Activated CD4-positive, alpha-beta T cell treated with anti-CD3 and anti-CD28 coated beads for 36 hours (primary cell): ENCODE results near the gene ACRBP. TPM values are rescaled to one million over a fixed set of nuclear protein-coding genes. Genes with fewer than 3 reads are reported as not detected.

Experiments used
- ATAC-seq: fragments of 200-7000 bp; cut with Tn5 transposase; one replicate; pipeline ENCODE4 v1.10.0; 2021; ENCODE audit warnings: mild to moderate bottlenecking, moderate library complexity
- CTCF ChIA-PET: fragments of 350-600 bp; sonication (Branson Sonifier 250); formaldehyde crosslinking; loops from one replicate; lab custom pipeline; 2021; ENCODE audit warnings: antibody characterized with exemption; lab: Charles Lee
- POLR2A ChIA-PET: fragments of 350-600 bp; sonication (Branson Sonifier 250); formaldehyde crosslinking; loops from one replicate; lab custom pipeline; 2021; ENCODE audit warnings: antibody characterized with exemption, inconsistent platforms; lab: Charles Lee
- DNase-seq: peaks from one replicate; pipeline ENCODE4 v3.0.0-alpha.2; 2020
- H3K27ac Mint-ChIP-seq: one replicate; pipeline ENCODE4 v1.8.0; 2021; ENCODE audit warnings: mixed read lengths
- H3K27me3 Mint-ChIP-seq: one replicate; pipeline ENCODE4 v1.8.0; 2021; ENCODE audit warnings: mixed read lengths
- H3K36me3 Mint-ChIP-seq: one replicate; pipeline ENCODE4 v1.8.0; 2021; ENCODE audit warnings: low read depth, mixed read lengths
- H3K4me1 Mint-ChIP-seq: one replicate; pipeline ENCODE4 v1.8.0; 2021; ENCODE audit warnings: mixed read lengths
- H3K4me3 Mint-ChIP-seq: one replicate; pipeline ENCODE4 v1.8.0; 2021; ENCODE audit warnings: mild to moderate bottlenecking, moderate library complexity, mixed read lengths
- H3K9me3 Mint-ChIP-seq: one replicate; pipeline ENCODE4 v1.8.0; 2021; ENCODE audit warnings: low read depth, mixed read lengths
- intact Hi-C, 2 experiments: fragments of 100-400 bp; cut with DNase I in 1 of 2; cut with micrococcal nuclease in 1 of 2; formaldehyde crosslinking; loops; one replicate each; pipeline versions ENCODE4 v1.14.2 to v1.15.1; 2022 to 2024; cut with DNase I, micrococcal nuclease
- total RNA-seq, 2 experiments: library from RNA; stranded (reverse); gene quantifications; one replicate each; pipeline ENCODE4 v1.2.3, GENCODE V29; 2021

ACRBP gene
- total RNA-seq, 2 experiments from 2014 or later: 1.7 to 3.3 TPM

DNA sequence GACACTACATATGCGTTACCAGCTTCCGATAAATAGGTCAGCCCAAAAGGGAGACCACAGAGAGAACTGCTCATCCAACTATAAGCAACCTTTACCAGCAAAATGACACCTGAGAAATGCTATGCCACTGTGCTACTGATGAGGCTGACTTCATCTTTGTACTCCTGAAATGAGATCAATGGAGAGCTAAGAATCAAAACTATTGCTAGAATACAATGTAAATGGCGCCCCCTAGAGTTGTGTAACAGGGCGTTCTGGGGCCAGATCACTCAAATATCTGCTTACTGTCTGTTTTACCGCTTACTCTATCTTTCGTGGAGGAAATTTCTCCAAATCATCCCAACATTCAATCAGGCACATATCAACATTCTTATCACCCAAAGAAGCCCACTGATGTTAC, 37.4 kb upstream of the ACRBP start:
- Mint-ChIP-seq H3K9me3 (no peaks in the 10 kb centered on the region), H3K27me3 (no peaks in the 10 kb centered on the region), H3K27ac (peak overlapping the region; percentile 82), H3K4me1 (peaks cover 46% of the 10 kb centered on the region), H3K4me3 (no peak overlapping the region), H3K36me3 (peaks cover 52% of the 10 kb centered on the region)
- intact Hi-C loops: loop anchor here (1.0 to 5.0 kb wide), 6 partner anchors 21 to 141 kb away; partner anchors contain the start of genes CHD4 (in 1 of the 2), ING4 (in 1 of the 2) and NOP2 (in 1 of the 2)
- peak; percentile 12 for ATAC-seq
- ChIA-PET POLR2A (interaction anchor here (0.6 to 1.0 kb wide), 4 partner anchors 39 to 189 kb away, joined by 3 to 5 read pairs (median 4); partner anchors contain the start of genes COPS7A, NOP2 and SPSB2), CTCF (interaction anchor here (0.6 to 2.3 kb wide), 41 partner anchors 9 to 320 kb away, joined by 3 to 20 read pairs (median 4); partner anchors contain the start of genes COPS7A, GPR162, MLF2 and TPI1)
- DNase-seq: peak; percentile 75

DNA sequence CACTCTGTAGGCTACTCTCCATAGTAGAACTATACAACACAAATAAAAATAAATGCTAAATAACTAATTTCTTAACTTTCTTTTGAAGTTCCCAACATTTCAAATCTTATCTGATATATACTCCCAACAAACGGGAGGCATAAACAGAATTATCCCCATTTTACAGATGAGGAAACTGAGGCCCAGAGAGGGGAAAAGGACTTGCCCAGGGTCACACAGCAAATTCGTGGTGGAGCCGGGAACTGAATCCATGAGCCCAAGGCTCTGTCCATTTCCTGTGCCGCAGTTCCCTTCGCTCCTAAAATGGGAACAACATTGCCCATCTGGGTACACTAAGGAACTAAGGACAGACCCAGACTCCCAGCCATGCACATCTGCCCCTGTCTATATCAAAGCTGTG, 29.7 kb upstream of the ACRBP start:
- Mint-ChIP-seq H3K9me3 (no peaks in the 10 kb centered on the region), H3K27ac (no peak overlapping the region), H3K4me3 (no peak overlapping the region), H3K4me1 (peaks cover 4% of the 10 kb centered on the region), H3K36me3 (peaks cover 67% of the 10 kb centered on the region), H3K27me3 (no peaks in the 10 kb centered on the region)
- CTCF ChIA-PET: no interaction called here
- intact Hi-C loops: no loop called here
- DNase-seq (no peak), ATAC-seq (no peak)
- POLR2A ChIA-PET: no interaction called here

DNA sequence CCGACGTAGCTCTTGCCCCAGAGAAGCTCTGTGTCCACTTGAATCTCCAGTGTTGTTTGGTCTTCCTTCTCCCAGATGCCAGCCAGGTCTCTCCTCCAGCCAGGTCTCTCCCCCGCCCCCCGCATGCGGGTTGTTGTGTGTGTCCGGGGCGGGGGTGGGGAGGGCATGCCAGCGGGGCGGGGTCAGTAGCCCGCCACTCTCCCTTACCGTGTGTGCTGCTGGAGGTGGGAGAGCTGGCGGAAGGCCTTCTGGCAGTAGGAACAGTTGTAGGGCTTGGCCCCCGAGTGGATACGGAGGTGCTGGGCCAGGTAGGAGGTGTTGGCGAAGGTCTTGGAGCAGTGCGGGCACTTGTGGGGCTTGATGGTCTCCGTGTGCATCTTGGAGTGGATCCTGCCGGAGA, 24.9 kb upstream of the ACRBP start:
- Mint-ChIP-seq H3K27me3 (no peaks in the 10 kb centered on the region), H3K4me3 (no peak overlapping the region), H3K27ac (no peak overlapping the region), H3K9me3 (no peaks in the 10 kb centered on the region), H3K36me3 (peaks cover 68% of the 10 kb centered on the region), H3K4me1 (no peaks in the 10 kb centered on the region)
- DNase-seq (no peak), ATAC-seq (no peak)
- intact Hi-C loops: no loop called here
- CTCF ChIA-PET: interaction anchor here (3.7 kb wide), 1 partner anchor 12 kb away, joined by 16 read pairs; no protein-coding TSS in a partner anchor
- POLR2A ChIA-PET: no interaction called here

DNA sequence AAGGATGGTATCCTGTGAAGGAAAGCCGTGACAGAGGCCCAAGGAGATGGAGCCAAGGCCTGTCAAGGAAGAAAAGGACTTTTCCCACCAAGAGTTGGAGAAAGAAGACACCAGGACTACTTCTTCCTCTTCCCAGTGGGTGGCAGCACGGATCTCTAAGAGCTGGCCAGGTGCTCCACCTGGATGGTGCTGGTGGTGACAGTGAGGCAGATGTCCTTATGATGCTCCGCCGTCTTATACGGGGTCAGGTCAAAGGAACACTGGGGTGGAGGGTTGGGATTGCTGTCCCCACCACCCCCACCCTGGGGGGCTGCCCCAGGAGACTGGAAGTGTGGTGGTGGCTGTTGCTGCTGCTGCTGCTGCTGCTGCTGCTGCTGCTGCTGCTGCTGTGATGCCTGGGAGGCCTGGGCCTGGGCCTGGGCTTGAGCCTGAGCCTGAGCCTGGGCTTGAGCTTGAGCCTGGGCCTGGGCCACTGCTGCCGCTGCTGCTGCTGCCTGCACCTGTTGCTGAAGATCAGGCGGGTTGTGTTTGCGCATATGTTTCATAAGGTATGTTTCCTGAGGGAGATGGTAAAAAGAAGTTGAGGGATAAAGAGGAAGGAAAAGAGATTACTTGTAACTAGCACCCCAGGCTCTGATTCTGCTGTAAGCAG, 20.5 kb upstream of the ACRBP start:
- DNase-seq: no peak
- Mint-ChIP-seq H3K27ac (no peak overlapping the region), H3K27me3 (no peaks in the 10 kb centered on the region), H3K4me3 (no peak overlapping the region), H3K36me3 (peaks cover 60% of the 10 kb centered on the region), H3K9me3 (peaks cover 2% of the 10 kb centered on the region), H3K4me1 (peaks cover 13% of the 10 kb centered on the region)
- ATAC-seq: no peak
- CTCF ChIA-PET: interaction anchor here (0.6 to 1.8 kb wide), 2 partner anchors 14 to 448 kb away, joined by 3 to 5 read pairs; no protein-coding TSS in a partner anchor
- intact Hi-C loops: no loop called here
- POLR2A ChIA-PET: interaction anchor here (0.6 to 0.7 kb wide), 2 partner anchors 42 to 115 kb away, joined by 4 read pairs; no protein-coding TSS in a partner anchor

DNA sequence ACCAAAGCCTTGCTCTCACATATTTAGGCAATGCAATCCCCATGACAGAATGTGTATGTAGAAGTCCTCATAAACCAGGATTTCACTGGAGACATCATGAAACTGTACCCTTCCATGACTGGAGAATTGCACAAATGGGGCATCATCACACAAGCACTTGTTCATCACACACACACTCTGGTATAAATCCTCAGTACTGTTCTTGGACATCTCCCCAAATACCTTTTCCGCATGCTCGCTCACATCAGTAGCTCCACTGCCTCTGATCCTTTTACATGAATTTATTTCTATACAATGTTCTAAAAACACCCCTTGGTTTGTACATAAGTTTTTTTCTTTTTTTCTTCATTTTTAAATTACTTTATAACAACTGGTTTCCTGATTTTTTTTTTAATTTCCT, 19.0 kb upstream of the ACRBP start:
- Mint-ChIP-seq H3K27ac (no peak overlapping the region), H3K4me3 (no peak overlapping the region), H3K4me1 (peaks cover 21% of the 10 kb centered on the region), H3K9me3 (peaks cover 2% of the 10 kb centered on the region), H3K27me3 (no peaks in the 10 kb centered on the region), H3K36me3 (peaks cover 46% of the 10 kb centered on the region)
- ATAC-seq: no peak
- intact Hi-C loops: no loop called here
- ChIA-PET CTCF (interaction anchor here (0.7 to 1.8 kb wide), 4 partner anchors 8 to 203 kb away, joined by 4 to 5 read pairs (median 4); partner anchors contain the start of gene ZNF384), POLR2A (interaction anchor here (0.5 kb wide), 1 partner anchor 53 kb away, joined by 8 read pairs; no protein-coding TSS in a partner anchor)
- DNase-seq: no peak

DNA sequence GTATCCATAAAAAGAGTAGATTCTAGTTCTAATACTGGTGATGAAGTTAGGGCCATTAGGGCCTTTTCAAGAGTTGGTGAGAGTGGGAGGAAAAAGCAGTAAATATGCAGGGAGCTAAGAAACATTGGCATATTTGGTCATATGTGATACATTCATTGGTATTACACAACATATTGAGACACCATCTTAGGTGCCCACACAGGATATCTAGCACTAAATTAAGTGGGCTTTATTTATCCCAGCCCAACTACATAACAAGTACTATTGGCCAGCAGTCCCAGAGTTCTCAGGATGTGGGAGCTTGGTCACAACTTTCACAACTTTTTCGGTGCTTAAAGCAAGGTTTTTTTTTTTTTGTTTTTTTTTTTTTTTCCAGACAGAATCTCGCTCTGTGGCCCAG, 17.7 kb upstream of the ACRBP start:
- peaks cover 2% of the 10 kb centered on the region for H3K9me3 Mint-ChIP-seq
- no peak for ATAC-seq
- POLR2A ChIA-PET: interaction anchor here (0.9 kb wide), 1 partner anchor 59 kb away, joined by 5 read pairs; the partner anchor contains the start of gene COPS7A
- peaks cover 38% of the 10 kb centered on the region for H3K36me3 Mint-ChIP-seq
- no peak for DNase-seq
- H3K4me3 Mint-ChIP-seq: no peak overlapping the region
- no peaks in the 10 kb centered on the region for H3K27me3 Mint-ChIP-seq
- no peak overlapping the region for H3K27ac Mint-ChIP-seq
- CTCF ChIA-PET: interaction anchor here (0.6 to 2.8 kb wide), 9 partner anchors 19 to 188 kb away, joined by 3 to 15 read pairs (median 4); partner anchors contain the start of genes USP5 and ZNF384
- intact Hi-C loops: no loop called here
- peaks cover 21% of the 10 kb centered on the region for H3K4me1 Mint-ChIP-seq

DNA sequence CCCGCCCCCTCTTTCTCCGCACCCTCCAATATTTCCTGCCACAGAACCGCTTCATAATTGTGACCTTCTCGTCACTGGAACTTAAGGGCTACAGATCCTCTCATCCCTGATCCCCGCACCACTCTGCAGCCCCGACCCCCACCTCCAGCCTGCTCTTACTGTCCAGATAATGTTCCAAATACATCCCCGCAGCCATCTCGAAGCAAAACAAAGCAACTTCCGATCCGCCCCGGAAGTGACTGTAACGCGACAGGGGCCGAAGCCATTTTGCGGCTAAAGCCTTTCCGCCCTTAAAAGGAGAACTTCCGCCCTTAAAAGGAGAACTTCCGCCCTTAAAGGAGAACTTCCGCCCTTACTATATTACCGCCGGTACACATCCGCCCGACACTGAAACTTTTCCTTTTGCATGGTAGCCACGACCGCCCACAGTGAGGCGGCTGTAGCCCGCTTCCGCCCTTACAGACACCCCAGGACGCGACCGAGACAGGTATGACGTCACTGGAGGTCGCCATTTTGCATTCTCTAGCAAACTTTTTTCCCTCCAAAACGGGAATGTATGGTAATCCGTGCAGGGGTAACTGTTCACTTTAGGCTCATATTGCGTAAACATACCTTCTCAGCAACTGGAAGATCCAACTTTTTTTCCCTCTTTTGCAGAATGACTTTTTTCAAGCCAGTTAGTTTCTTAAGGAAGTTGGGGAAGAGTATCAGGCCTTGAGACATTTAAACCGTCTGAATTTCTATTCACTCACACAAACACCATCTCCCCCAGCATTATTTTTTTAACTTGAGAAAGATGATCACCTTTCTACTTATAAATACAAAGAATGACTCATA, 15.9 kb upstream of the ACRBP start, which contains the start of gene ING4:
TSS of gene ING4 (minus strand) at position 214 of the 837 bp plus-strand sequence. CDS start at position 196, 18 bp downstream.
- peak within 1 kb of the TSS; percentile 84 for H3K4me3 Mint-ChIP-seq
- peak; percentile 98 for DNase-seq
- ChIA-PET POLR2A (interaction anchor here (0.6 to 0.9 kb wide), 2 partner anchors 12 to 26 kb away, joined by 3 read pairs; no protein-coding TSS in a partner anchor), CTCF (interaction anchor here (0.7 to 2.8 kb wide), 8 partner anchors 21 to 210 kb away, joined by 3 to 15 read pairs (median 4); partner anchors contain the start of genes SPSB2, USP5 and ZNF384)
- peak within 1 kb of the TSS; percentile 91 for H3K27ac Mint-ChIP-seq
- H3K27me3 Mint-ChIP-seq: no peaks in the 10 kb centered on the region
- peaks cover 24% of the 10 kb centered on the region for H3K4me1 Mint-ChIP-seq
- intact Hi-C loops: loop anchor here (1.0 to 2.0 kb wide), 15 partner anchors 21 to 1363 kb away; partner anchors contain the start of genes COPS7A (in 2 of the 2), USP5 (in 2 of the 2), ZNF384 (in 2 of the 2) and CHD4 (in 1 of the 2)
- ATAC-seq: peak; percentile 98
- H3K9me3 Mint-ChIP-seq: peaks cover 2% of the 10 kb centered on the region
- peaks cover 27% of the 10 kb centered on the region for H3K36me3 Mint-ChIP-seq

DNA sequence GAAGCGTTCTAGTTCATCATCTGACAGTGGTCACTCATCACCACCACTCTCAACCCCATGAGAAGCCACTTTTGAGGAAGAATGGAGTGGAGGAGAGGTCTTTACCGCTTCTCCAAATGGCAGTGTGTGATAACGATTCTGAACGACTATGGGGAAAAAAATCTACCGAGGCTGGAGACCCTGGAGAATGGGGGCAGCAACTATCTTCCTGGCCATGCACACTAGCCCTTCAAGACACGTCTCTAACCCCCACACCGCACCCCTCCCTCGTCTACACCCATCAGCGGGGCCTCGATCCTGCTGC, 15.3 kb upstream of the ACRBP start:
- DNase-seq (no peak), ATAC-seq (peak; percentile 57)
- peak overlapping the region; percentile 84 for H3K4me3 Mint-ChIP-seq
- peak overlapping the region; percentile 91 for H3K27ac Mint-ChIP-seq
- peaks cover 24% of the 10 kb centered on the region for H3K4me1 Mint-ChIP-seq
- intact Hi-C loops: loop anchor here (2.0 kb wide), 4 partner anchors 46 to 526 kb away; partner anchors contain the start of genes COPS7A (in 1 of the 2), IFFO1 (in 1 of the 2) and PEX5 (in 1 of the 2)
- peaks cover 21% of the 10 kb centered on the region for H3K36me3 Mint-ChIP-seq
- POLR2A ChIA-PET: no interaction called here
- H3K27me3 Mint-ChIP-seq: no peaks in the 10 kb centered on the region
- CTCF ChIA-PET: interaction anchor here (1.3 kb wide), 1 partner anchor 61 kb away, joined by 3 read pairs; the partner anchor contains the start of gene COPS7A
- H3K9me3 Mint-ChIP-seq: peaks cover 2% of the 10 kb centered on the region

DNA sequence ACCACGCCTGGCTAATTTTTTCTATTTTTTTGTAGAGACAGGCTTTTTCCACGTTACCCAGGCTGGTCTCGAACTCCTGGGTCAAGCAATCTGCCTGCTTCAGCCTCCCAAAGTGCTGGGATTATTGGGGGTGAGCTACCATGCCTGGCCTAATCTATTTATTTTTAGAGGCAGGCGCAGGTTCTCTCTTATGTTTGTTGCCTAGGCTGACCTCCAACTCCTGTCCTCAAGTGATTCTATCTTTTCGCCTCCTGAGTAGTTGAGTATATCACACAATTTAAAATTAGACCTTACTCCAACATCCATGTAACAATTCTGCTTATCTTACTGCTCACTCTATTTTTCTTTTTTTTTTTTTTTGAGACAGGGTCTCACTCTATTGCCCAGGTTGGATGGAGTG, 6.8 kb upstream of the ACRBP start:
- intact Hi-C loops: no loop called here
- ChIA-PET POLR2A (no interaction called here), CTCF (interaction anchor here (1.0 kb wide), 2 partner anchors 30 to 181 kb away, joined by 3 to 4 read pairs; no protein-coding TSS in a partner anchor)
- H3K27ac Mint-ChIP-seq: no peak overlapping the region
- DNase-seq (no peak), ATAC-seq (no peak)
- H3K9me3 Mint-ChIP-seq: no peaks in the 10 kb centered on the region
- no peak overlapping the region for H3K4me3 Mint-ChIP-seq
- H3K4me1 Mint-ChIP-seq: peaks cover 3% of the 10 kb centered on the region
- H3K36me3 Mint-ChIP-seq: peaks cover 20% of the 10 kb centered on the region
- no peaks in the 10 kb centered on the region for H3K27me3 Mint-ChIP-seq

DNA sequence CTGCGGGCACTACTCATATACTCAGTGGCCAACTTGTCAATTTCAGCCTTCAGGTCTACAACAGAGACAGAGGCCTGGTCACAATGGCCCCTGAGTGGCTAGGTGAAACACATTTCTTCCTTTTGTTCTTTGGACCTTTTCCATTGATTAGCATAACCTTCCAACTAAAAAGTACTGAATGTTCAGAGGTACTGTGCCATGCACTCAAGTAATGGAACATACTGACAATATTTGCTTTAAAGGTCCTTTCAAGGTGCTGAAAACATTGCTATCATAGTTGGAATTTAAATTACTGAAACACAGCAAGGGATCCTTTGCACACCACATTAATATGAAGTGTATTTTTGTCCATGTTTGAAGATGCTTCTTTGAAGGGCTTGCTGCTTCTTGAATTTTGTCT, 6.1 kb upstream of the ACRBP start:
- no peaks in the 10 kb centered on the region for H3K4me1 Mint-ChIP-seq
- intact Hi-C loops: no loop called here
- no peak overlapping the region for H3K27ac Mint-ChIP-seq
- DNase-seq (no peak), ATAC-seq (no peak)
- H3K9me3 Mint-ChIP-seq: no peaks in the 10 kb centered on the region
- POLR2A ChIA-PET: no interaction called here
- no peak overlapping the region for H3K4me3 Mint-ChIP-seq
- peaks cover 17% of the 10 kb centered on the region for H3K36me3 Mint-ChIP-seq
- no peaks in the 10 kb centered on the region for H3K27me3 Mint-ChIP-seq
- CTCF ChIA-PET: interaction anchor here (0.7 to 1.0 kb wide), 3 partner anchors 30 to 137 kb away, joined by 3 to 4 read pairs (median 4); no protein-coding TSS in a partner anchor
